GM21381 (cell line): ENCODE data around the gene TPRG1.

Source experiments
- ATAC-seq: cut with Tn5 transposase; IDR thresholded peaks from one replicate; pipeline ENCODE4 v1.9.1; 2021; ENCODE audit warnings: mild to moderate bottlenecking, moderate library complexity; ENCODE audit not compliant: unreplicated experiment

TPRG1 gene

GRCh38 chr3:189227249-189227648, 55.5 kb downstream of the TPRG1 start:
- no peak for ATAC-seq

- peak; percentile 89 for ATAC-seq
Observed at GRCh38 chr3:189229196-189229828, 57.5 kb downstream of the TPRG1 start.

- no peak for ATAC-seq
Observed at GRCh38 chr3:189232790-189233189, 61.0 kb downstream of the TPRG1 start.

- ATAC-seq: no peak
Observed at GRCh38 chr3:189233225-189233858, 61.6 kb downstream of the TPRG1 start.

GRCh38 chr3:189235214-189235613, 63.4 kb downstream of the TPRG1 start:
- ATAC-seq: no peak

GRCh38 chr3:189236352-189236751, 64.6 kb downstream of the TPRG1 start:
- no peak for ATAC-seq

GRCh38 chr3:189237526-189237925, 65.8 kb downstream of the TPRG1 start:
- no peak for ATAC-seq

- no peak for ATAC-seq
Observed at GRCh38 chr3:189238071-189238470, 66.3 kb downstream of the TPRG1 start.

GRCh38 chr3:189239616-189240015, 67.8 kb downstream of the TPRG1 start:
- no peak for ATAC-seq

- no peak for ATAC-seq
Observed at GRCh38 chr3:189249987-189250386, 78.2 kb downstream of the TPRG1 start.

- ATAC-seq: no peak
Observed at GRCh38 chr3:189258261-189258660, 86.5 kb downstream of the TPRG1 start.

GRCh38 chr3:189260556-189261493, 89.1 kb downstream of the TPRG1 start:
- no peak for ATAC-seq

- ATAC-seq: no peak
Observed at GRCh38 chr3:189262746-189263145, 91.0 kb downstream of the TPRG1 start.

GRCh38 chr3:189267981-189268613, 96.3 kb downstream of the TPRG1 start:
- no peak for ATAC-seq

GRCh38 chr3:189269365-189269764, 97.6 kb downstream of the TPRG1 start:
- ATAC-seq: no peak

- peak; percentile 75 for ATAC-seq
Observed at GRCh38 chr3:189270248-189270832, 98.6 kb downstream of the TPRG1 start.

- no peak for ATAC-seq
Observed at GRCh38 chr3:189272500-189273119, 100.8 kb downstream of the TPRG1 start.

GRCh38 chr3:189273736-189274135, 102.0 kb downstream of the TPRG1 start:
- ATAC-seq: no peak

- ATAC-seq: no peak
Observed at GRCh38 chr3:189275182-189275581, 103.4 kb downstream of the TPRG1 start.

GRCh38 chr3:189275852-189276251, 104.1 kb downstream of the TPRG1 start:
- no peak for ATAC-seq
